MM.1S (cell line): ENCODE measurements around the gene CENPF.

ENCODE experiments used
- DNase-seq: peaks from one replicate; pipeline ENCODE4 v3.0.0-alpha.2; 2015
- H2AFZ ChIP-seq: fragments of 300-600 bp; sonication (generic); 2 replicates; pipeline ENCODE4 v1.6.0; 2016; ENCODE audit warnings: antibody characterized with exemption, low read length
- H3F3A ChIP-seq: fragments of 300-600 bp; sonication (generic); 2 replicates; pipeline ENCODE4 v1.6.1; 2016; ENCODE audit warnings: mild to moderate bottlenecking, antibody characterized with exemption, low read length, moderate library complexity, mixed read lengths; ENCODE audit not compliant: insufficient read depth
- H3K27ac ChIP-seq: fragments of 300-600 bp; sonication (generic); 2 replicates; pipeline ENCODE4 v1.5.1; 2016; ENCODE audit warnings: mild to moderate bottlenecking, low read length
- H3K27me3 ChIP-seq: fragments of 300-600 bp; sonication (generic); replicated peaks from 2 replicates; pipeline ENCODE4 v1.6.0; 2016; ENCODE audit warnings: low read length; ENCODE audit not compliant: insufficient read depth
- H3K36me3 ChIP-seq: fragments of 300-600 bp; sonication (generic); replicated peaks from 2 replicates; pipeline ENCODE4 v1.6.1; 2016; ENCODE audit warnings: mild to moderate bottlenecking, low read length, mixed read lengths; ENCODE audit not compliant: insufficient read depth
- H3K4me1 ChIP-seq: fragments of 300-600 bp; sonication (generic); 2 replicates; pipeline ENCODE4 v1.6.1; 2016; ENCODE audit warnings: low read length, mixed read lengths
- H3K4me2 ChIP-seq: fragments of 300-600 bp; sonication (generic); 2 replicates; pipeline ENCODE4 v1.6.0; 2016; ENCODE audit warnings: low read depth, low read length
- H3K4me3 ChIP-seq: fragments of 300-600 bp; sonication (generic); 2 replicates; pipeline ENCODE4 v1.5.1; 2016; ENCODE audit warnings: low read length, mixed read lengths
- H3K79me2 ChIP-seq: fragments of 300-600 bp; sonication (generic); 2 replicates; pipeline ENCODE4 v1.6.1; 2016; ENCODE audit warnings: mixed run types, low read length, mixed read lengths
- H3K9ac ChIP-seq: fragments of 300-600 bp; sonication (generic); 2 replicates; pipeline ENCODE4 v1.6.1; 2016; ENCODE audit warnings: low read length, mixed read lengths
- H3K9me2 ChIP-seq: fragments of 300-600 bp; sonication (generic); replicated peaks from 2 replicates; pipeline ENCODE4 v1.6.1; 2016; ENCODE audit warnings: mild to moderate bottlenecking, low read length, mixed read lengths; ENCODE audit not compliant: insufficient read depth
- H3K9me3 ChIP-seq: fragments of 300-600 bp; sonication (generic); replicated peaks from 2 replicates; pipeline ENCODE4 v1.6.1; 2016; ENCODE audit warnings: mild to moderate bottlenecking, low read length, mixed read lengths; ENCODE audit not compliant: insufficient read depth
- H4K20me1 ChIP-seq: fragments of 300-600 bp; sonication (generic); 2 replicates; pipeline ENCODE4 v1.6.1; 2016; ENCODE audit warnings: mild to moderate bottlenecking, low read length, moderate library complexity, mixed read lengths; ENCODE audit not compliant: insufficient read depth
- EZH2 ChIP-seq: fragments of 300-600 bp; sonication (generic); optimal IDR thresholded peaks from 2 replicates; pipeline ENCODE3; 2017; ENCODE audit warnings: low read depth, mild to moderate bottlenecking, antibody characterized with exemption, low read length, mixed read lengths
- EZH2phosphoT487 ChIP-seq: fragments of 300-600 bp; sonication (generic); IDR thresholded peaks from 2 replicates; pipeline ENCODE4 v1.6.1; 2018; ENCODE audit warnings: antibody characterized with exemption, low read length
- TF ChIP-seq, protein P1 (sequence below): fragments of 300-600 bp; sonication (generic); IDR thresholded peaks from 2 replicates; pipeline ENCODE4 v1.5.1; 2016; ENCODE audit warnings: antibody characterized with exemption, low read length, mixed read lengths

CENPF gene

DNA sequence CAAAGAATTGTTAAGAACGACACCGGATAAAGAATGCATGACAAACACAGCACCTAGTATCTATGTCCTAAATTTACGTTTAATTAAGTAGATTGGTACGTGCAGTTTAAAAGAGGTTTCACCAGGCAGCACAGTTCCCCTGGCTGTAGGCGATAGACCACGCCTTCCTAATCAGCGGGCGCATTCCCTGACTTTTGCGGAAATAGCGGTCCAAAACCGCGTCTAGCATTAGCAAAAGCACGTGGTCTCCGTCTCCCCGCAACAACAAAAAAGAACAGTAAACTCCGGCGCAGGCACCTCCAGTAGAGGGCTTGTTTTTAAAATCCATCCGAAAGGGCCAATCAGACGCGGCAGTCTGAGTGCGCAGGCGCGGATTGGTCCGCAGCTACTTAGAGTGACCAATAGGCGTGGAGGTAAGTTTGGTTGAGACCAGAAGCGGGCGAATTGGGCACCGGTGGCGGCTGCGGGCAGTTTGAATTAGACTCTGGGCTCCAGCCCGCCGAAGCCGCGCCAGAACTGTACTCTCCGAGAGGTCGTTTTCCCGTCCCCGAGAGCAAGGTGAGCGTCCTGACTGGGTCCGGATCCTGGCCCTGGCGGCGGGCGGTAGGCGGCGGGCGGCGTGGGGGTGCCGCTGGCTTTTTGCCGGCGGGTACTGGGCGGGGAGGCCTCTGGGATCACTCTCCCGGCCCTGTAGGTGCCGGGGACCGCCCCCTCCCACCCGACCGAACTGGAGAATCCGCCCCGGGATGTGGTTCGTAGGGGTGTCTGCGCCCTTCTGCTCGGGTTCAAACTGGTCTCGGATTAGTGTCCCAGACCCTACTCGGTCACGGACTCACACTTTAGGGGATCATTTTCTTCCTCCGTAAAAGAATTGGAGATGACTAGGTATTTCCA, at the start of gene CENPF:
TSS of gene CENPF (plus strand) at position 432 of the 894 bp plus-strand sequence. CDS start 10,560 bp downstream, outside the sequence.
- H3K9ac ChIP-seq, result peak within 1 kb of the TSS; percentile 63
- 0 out of 2 replicates have a peak, but pooled peaks cover 7% of the 10 kb centered on the region for H3F3A ChIP-seq
- H2AFZ ChIP-seq, result peak within 1 kb of the TSS; percentile 64
- H3K4me3 ChIP-seq, result peak within 1 kb of the TSS; percentile 75
- peaks cover 50% of the 10 kb centered on the region for H3K79me2 ChIP-seq
- TF ChIP-seq EZH2 (no peak), EZH2phosphoT487 (no peak)
- TF ChIP-seq, protein P1, sequence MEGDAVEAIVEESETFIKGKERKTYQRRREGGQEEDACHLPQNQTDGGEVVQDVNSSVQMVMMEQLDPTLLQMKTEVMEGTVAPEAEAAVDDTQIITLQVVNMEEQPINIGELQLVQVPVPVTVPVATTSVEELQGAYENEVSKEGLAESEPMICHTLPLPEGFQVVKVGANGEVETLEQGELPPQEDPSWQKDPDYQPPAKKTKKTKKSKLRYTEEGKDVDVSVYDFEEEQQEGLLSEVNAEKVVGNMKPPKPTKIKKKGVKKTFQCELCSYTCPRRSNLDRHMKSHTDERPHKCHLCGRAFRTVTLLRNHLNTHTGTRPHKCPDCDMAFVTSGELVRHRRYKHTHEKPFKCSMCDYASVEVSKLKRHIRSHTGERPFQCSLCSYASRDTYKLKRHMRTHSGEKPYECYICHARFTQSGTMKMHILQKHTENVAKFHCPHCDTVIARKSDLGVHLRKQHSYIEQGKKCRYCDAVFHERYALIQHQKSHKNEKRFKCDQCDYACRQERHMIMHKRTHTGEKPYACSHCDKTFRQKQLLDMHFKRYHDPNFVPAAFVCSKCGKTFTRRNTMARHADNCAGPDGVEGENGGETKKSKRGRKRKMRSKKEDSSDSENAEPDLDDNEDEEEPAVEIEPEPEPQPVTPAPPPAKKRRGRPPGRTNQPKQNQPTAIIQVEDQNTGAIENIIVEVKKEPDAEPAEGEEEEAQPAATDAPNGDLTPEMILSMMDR, result 0 out of 2 replicates have a peak, but pooled peaks have one; percentile 8
- peak; percentile 100 for DNase-seq
- H3K4me2 ChIP-seq, result peak within 1 kb of the TSS; percentile 80
- H3K4me1 ChIP-seq, result peaks cover 7% of the 10 kb centered on the region
- no peaks in the 10 kb centered on the region for H3K36me3 ChIP-seq
- H4K20me1 ChIP-seq, result no peaks in the 10 kb centered on the region
- H3K27me3 ChIP-seq, result no peaks in the 10 kb centered on the region
- H3K9me2 ChIP-seq, result no peaks in the 10 kb centered on the region
- peak within 1 kb of the TSS; percentile 42; the same call in 1 of the 2 replicates for H3K27ac ChIP-seq
- H3K9me3 ChIP-seq, result no peaks in the 10 kb centered on the region

DNA sequence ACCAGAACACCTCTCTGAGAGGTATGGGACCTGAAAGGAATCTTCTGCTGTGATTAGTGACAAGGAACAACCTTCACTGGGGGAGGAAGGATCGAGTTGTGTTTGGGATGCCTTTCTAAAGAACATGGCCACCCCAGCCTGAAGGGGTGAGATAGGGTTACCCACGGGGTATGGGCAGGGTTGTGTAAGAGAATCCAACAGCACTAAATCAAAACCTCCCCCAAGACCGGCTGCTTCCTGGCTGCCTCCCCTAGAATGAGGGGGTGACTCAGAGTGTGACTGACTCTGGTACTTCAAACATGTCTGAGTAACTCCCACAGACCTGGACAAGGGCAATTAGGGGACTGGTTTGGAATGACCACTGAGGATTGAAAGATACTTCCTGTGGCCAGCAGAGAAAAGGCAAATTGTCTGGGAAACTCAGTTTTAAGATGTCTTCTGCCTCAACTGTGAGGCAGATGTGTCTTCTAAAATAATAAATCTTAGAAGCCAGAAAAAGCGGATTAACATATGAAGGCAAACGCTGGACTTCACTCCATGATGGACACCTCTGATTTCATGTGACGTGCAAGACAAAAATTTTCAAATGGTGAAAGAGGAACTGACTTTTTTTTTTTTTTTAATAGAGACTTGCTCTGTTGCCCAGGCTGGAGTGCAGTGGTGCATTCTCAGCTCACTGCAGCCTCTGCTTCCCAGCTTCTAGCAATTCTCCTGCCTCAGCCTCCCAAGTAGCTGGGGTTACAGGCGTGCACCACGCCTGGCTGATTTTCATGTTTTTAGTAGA, 44.9 kb upstream of the CENPF start:
- no peaks in the 10 kb centered on the region for H3K36me3 ChIP-seq
- no peak overlapping the region for H3K4me2 ChIP-seq
- H3F3A ChIP-seq, result no peaks in the 10 kb centered on the region
- no peak overlapping the region for H2AFZ ChIP-seq
- H3K9ac ChIP-seq, result no peak overlapping the region
- no peaks in the 10 kb centered on the region for H3K27me3 ChIP-seq
- no peak for TF ChIP-seq EZH2
- no peak for TF ChIP-seq EZH2phosphoT487
- TF ChIP-seq, protein P1, result no peak
- DNase-seq, result no peak
- no peaks in the 10 kb centered on the region for H3K9me3 ChIP-seq
- H3K4me3 ChIP-seq, result no peak overlapping the region
- H3K27ac ChIP-seq, result no peak overlapping the region
- no peaks in the 10 kb centered on the region for H3K4me1 ChIP-seq
- no peaks in the 10 kb centered on the region for H3K79me2 ChIP-seq
- no peaks in the 10 kb centered on the region for H3K9me2 ChIP-seq
- no peaks in the 10 kb centered on the region for H4K20me1 ChIP-seq

- Histone ChIP-seq H3K4me3 (no peak overlapping the region), H4K20me1 (no peaks in the 10 kb centered on the region), H3K9me3 (no peaks in the 10 kb centered on the region), H3F3A (no peaks in the 10 kb centered on the region), H3K4me1 (no peaks in the 10 kb centered on the region), H3K79me2 (no peaks in the 10 kb centered on the region), H3K36me3 (no peaks in the 10 kb centered on the region), H2AFZ (no peak overlapping the region), H3K9me2 (no peaks in the 10 kb centered on the region), H3K9ac (no peak overlapping the region), H3K4me2 (no peak overlapping the region), H3K27me3 (no peaks in the 10 kb centered on the region), H3K27ac (no peak overlapping the region)
- TF ChIP-seq EZH2 (no peak), EZH2phosphoT487 (no peak)
- TF ChIP-seq, protein P1, result no peak
- DNase-seq, result no peak
These were observed 39.1 kb upstream of the CENPF start for GRCh38 chr1:214563881-214564280.
